ENCODE results near the gene MYOM1.

DNA sequence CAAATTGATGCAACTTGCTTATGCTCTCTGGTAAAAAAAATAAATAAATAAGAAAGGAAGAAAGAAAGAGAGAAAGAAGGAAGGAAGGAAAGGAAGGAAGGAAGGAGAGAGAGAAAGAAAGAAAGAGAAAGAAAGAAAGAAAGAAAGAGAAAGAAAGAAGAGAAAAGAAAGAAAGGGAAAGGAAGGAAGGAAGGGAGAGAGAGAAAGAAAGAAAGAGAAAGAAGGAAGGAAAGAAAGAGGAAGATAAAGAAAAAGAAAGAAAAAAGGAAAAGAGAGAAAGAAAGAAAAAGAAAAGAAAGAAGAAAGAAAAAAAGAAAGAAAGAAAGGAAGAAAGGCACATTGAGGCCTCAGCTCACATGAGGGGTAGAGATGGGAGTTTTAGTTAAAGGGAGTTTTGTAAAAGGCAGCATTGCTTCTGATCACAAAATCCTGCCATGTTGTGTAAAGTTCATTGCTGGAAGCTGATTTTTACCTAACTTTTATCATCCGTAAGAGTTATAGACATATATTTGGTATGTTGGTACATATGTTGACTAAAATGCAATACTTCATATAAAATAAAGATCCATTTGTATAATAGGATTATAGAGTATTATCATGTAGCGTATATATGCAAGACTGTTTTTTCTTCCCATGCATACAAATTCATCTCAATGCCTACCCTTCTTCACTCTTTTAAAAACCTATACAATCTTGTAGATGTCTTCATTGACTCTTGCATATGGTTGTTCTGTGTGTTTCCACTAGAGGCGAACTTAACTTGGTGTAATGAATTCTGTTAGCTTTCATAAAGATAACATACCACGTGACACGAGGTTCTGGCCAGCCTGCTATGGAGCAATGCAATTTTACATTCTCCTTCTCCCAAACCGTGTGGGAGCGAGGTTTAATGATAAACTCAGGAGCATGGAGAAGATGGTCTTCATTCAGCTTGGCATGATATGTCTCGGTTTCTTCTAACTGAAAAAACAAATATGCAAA lies 32.8 kb downstream of the MYOM1 start:
- TF ChIP-seq, protein P1, sequence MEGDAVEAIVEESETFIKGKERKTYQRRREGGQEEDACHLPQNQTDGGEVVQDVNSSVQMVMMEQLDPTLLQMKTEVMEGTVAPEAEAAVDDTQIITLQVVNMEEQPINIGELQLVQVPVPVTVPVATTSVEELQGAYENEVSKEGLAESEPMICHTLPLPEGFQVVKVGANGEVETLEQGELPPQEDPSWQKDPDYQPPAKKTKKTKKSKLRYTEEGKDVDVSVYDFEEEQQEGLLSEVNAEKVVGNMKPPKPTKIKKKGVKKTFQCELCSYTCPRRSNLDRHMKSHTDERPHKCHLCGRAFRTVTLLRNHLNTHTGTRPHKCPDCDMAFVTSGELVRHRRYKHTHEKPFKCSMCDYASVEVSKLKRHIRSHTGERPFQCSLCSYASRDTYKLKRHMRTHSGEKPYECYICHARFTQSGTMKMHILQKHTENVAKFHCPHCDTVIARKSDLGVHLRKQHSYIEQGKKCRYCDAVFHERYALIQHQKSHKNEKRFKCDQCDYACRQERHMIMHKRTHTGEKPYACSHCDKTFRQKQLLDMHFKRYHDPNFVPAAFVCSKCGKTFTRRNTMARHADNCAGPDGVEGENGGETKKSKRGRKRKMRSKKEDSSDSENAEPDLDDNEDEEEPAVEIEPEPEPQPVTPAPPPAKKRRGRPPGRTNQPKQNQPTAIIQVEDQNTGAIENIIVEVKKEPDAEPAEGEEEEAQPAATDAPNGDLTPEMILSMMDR (IDR thresholded peaks at IDR 0.05; ENCODE audit: low read depth, low read length, poor library complexity, severe bottlenecking), result peak; percentile 42
- no peak for TF ChIP-seq EZH2phosphoT487 (IDR thresholded peaks at IDR 0.05; ENCODE audit: borderline replicate concordance, low read length)

Data from DOHH2 (cell line).